ENCODE results near the gene KCNE4.

The KCNE4 gene

GRCh38 chr2:223088866-223089265 lies 36.9 kb downstream of the KCNE4 start:
- DNase-seq: no peak

- DNase-seq: no peak
Measured at GRCh38 chr2:223090039-223090438, 38.0 kb downstream of the KCNE4 start.

- DNase-seq: no peak
Measured at GRCh38 chr2:223090540-223091235, 38.7 kb downstream of the KCNE4 start.

- DNase-seq: no peak
Measured at GRCh38 chr2:223092667-223093066, 40.7 kb downstream of the KCNE4 start.

- no peak for DNase-seq
Measured at GRCh38 chr2:223093436-223094241, 41.6 kb downstream of the KCNE4 start.

- DNase-seq: no peak
Measured at GRCh38 chr2:223095207-223095606, 43.2 kb downstream of the KCNE4 start.

- no peak for DNase-seq
Measured at GRCh38 chr2:223096235-223096970, 44.4 kb downstream of the KCNE4 start.

GRCh38 chr2:223097888-223098383 lies 45.9 kb downstream of the KCNE4 start:
- no peak for DNase-seq

GRCh38 chr2:223099561-223099960 lies 47.6 kb downstream of the KCNE4 start:
- no peak for DNase-seq

- no peak for DNase-seq
Measured at GRCh38 chr2:223100061-223100511, 48.1 kb downstream of the KCNE4 start.

- no peak for DNase-seq
Measured at GRCh38 chr2:223101340-223102039, 49.5 kb downstream of the KCNE4 start.

GRCh38 chr2:223102040-223102400 lies 50.0 kb downstream of the KCNE4 start:
- no peak for DNase-seq

- DNase-seq: no peak
Measured at GRCh38 chr2:223102450-223102849, 50.5 kb downstream of the KCNE4 start.

- no peak for DNase-seq
Measured at GRCh38 chr2:223104336-223105132, 52.5 kb downstream of the KCNE4 start.
